WTC11 (cell line): ENCODE results near the gene KPNB1. TPM values are rescaled to one million over a fixed set of nuclear protein-coding genes. Genes with fewer than 3 reads are reported as not detected.

Experiments
- ATAC-seq: fragments of 200-7000 bp; cut with Tn5 transposase; 2 replicates; pipeline ENCODE4 v1.10.0; 2021; ENCODE audit warnings: mild to moderate bottlenecking, moderate library complexity
- CTCF ChIA-PET: fragments of 300-600 bp; sonication (Branson Sonifier 250); formaldehyde crosslinking; loops from one replicate; lab custom pipeline; 2021; ENCODE audit warnings: antibody characterized with exemption; lab: Charles Lee
- POLR2A ChIA-PET: fragments of 350-600 bp; sonication (Branson Sonifier 250); formaldehyde crosslinking; loops from one replicate; lab custom pipeline; 2021; ENCODE audit warnings: antibody characterized with exemption; lab: Charles Lee
- DNase-seq: peaks from one replicate; pipeline ENCODE4 v3.0.0; 2021; ENCODE audit warnings: low spot score
- H3K27ac Mint-ChIP-seq: 2 replicates; pipeline ENCODE4 v1.8.0; 2021; ENCODE audit warnings: mixed read lengths
- H3K27me3 Mint-ChIP-seq: 2 replicates; pipeline ENCODE4 v1.8.0; 2021; ENCODE audit warnings: low read depth, mild to moderate bottlenecking, moderate library complexity, mixed read lengths
- H3K36me3 Mint-ChIP-seq: 2 replicates; pipeline ENCODE4 v1.8.0; 2021; ENCODE audit warnings: mixed read lengths
- H3K4me1 Mint-ChIP-seq: 2 replicates; pipeline ENCODE4 v1.8.0; 2022; ENCODE audit warnings: mixed read lengths
- H3K4me3 Mint-ChIP-seq: 2 replicates; pipeline ENCODE4 v1.8.0; 2021; ENCODE audit warnings: mild to moderate bottlenecking, moderate library complexity, mixed read lengths
- H3K9me3 Mint-ChIP-seq: 2 replicates; pipeline ENCODE4 v1.8.0; 2021; ENCODE audit warnings: mixed read lengths
- CTCF ChIP-seq: fragments of 200-600 bp; IDR thresholded peaks from 2 replicates; pipeline ENCODE4 v1.8.0; 2022; ENCODE audit warnings: antibody characterized with exemption
- EMX1 ChIP-seq: fragments of 250-450 bp; sonication (Bioruptor Pico); IDR thresholded peaks from 2 replicates; pipeline ENCODE4 v1.8.0; 2021; ENCODE audit warnings: mild to moderate bottlenecking
- GABPB1 ChIP-seq: sonication (generic); formaldehyde crosslinking; IDR thresholded peaks from 2 replicates; pipeline ENCODE4 v1.8.1; 2023; ENCODE audit warnings: mild to moderate bottlenecking, missing genetic modification reagents
- JUN ChIP-seq: sonication (generic); formaldehyde crosslinking; IDR thresholded peaks from 2 replicates; pipeline ENCODE4 v1.8.0; 2023; ENCODE audit warnings: mild to moderate bottlenecking, missing genetic modification reagents
- MAX ChIP-seq: sonication (generic); formaldehyde crosslinking; IDR thresholded peaks from 2 replicates; pipeline ENCODE4 v1.8.0; 2022; ENCODE audit warnings: mild to moderate bottlenecking, missing genetic modification reagents
- NFE2L1 ChIP-seq: sonication (generic); formaldehyde crosslinking; IDR thresholded peaks from 2 replicates; pipeline ENCODE4 v1.8.1; 2023; ENCODE audit warnings: missing genetic modification reagents
- NR1H2 ChIP-seq: sonication (generic); formaldehyde crosslinking; IDR thresholded peaks from 2 replicates; pipeline ENCODE4 v1.9.0; 2021; ENCODE audit warnings: mild to moderate bottlenecking, moderate library complexity, missing genetic modification reagents
- NR3C1 ChIP-seq: sonication (generic); formaldehyde crosslinking; conservative IDR thresholded peaks from 2 replicates; pipeline ENCODE4 v1.8.1; 2023; ENCODE audit warnings: low read depth, mild to moderate bottlenecking, missing genetic modification reagents
- OVOL2 ChIP-seq: fragments of 250-450 bp; sonication (Bioruptor Pico); IDR thresholded peaks from 2 replicates; pipeline ENCODE4 v1.9.0; 2021; ENCODE audit warnings: mild to moderate bottlenecking, borderline replicate concordance
- STAT6 ChIP-seq: sonication (generic); formaldehyde crosslinking; conservative IDR thresholded peaks from 2 replicates; pipeline ENCODE4 v1.8.1; 2023; ENCODE audit warnings: mild to moderate bottlenecking, low read depth, missing genetic modification reagents, moderate library complexity
- ZMAT4 ChIP-seq: fragments of 250-450 bp; sonication (Bioruptor Pico); IDR thresholded peaks from 2 replicates; pipeline ENCODE4 v1.9.0; 2021; ENCODE audit warnings: mild to moderate bottlenecking
- ZNF138 ChIP-seq: sonication (generic); formaldehyde crosslinking; conservative IDR thresholded peaks from 2 replicates; pipeline ENCODE4 v1.8.1; 2022; ENCODE audit warnings: mild to moderate bottlenecking, moderate library complexity, missing genetic modification reagents
- ZNF232 ChIP-seq: sonication (generic); formaldehyde crosslinking; IDR thresholded peaks from 2 replicates; pipeline ENCODE4 v1.8.0; 2022; ENCODE audit warnings: mild to moderate bottlenecking, missing genetic modification reagents
- total RNA-seq: library from RNA; stranded (reverse); gene quantifications from 3 replicates; pipeline ENCODE4 v1.2.3, GENCODE V29; 2021

KPNB1 gene
- total RNA-seq, 1 experiment from 2014 or later: 506 TPM

DNA sequence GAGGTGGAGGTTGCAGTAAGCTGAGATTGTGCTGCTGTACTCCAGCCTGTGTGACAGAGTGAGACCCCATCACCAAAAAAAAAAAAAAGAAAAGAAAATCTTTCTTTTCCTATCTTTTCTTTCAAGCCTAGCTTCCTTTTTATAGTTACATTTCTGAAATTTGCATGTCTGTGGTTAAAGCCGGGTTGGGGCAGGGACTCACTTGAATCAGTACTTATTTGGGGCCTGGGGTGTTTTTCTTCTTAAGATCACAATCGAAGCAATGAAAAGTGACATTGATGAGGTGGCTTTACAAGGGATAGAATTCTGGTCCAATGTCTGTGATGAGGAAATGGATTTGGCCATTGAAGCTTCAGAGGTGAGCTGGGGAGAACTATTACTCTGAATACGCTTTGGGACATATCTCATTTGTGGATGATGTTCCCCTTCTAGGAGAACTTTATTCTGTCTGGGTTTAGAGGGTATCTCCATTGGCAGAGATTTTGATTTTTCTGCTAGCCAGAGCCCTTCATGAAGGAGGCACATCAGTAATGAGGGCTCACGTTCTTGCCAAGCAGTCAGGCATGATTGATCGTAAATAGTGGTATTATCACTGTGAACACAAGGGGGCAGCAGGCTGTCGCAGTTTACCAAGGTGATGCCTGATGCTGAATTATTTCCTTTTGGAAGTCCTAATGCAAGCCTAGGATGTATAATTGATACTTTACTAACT, 14.3 kb downstream of the KPNB1 start:
- CTCF ChIA-PET: interaction anchor here (0.6 to 2.2 kb wide), 14 partner anchors 10 to 262 kb away, joined by 3 to 17 read pairs (median 4); partner anchors contain the start of gene KPNB1
- Mint-ChIP-seq H3K27me3 (no peaks in the 10 kb centered on the region), H3K27ac (peak overlapping the region; percentile 95)

DNA sequence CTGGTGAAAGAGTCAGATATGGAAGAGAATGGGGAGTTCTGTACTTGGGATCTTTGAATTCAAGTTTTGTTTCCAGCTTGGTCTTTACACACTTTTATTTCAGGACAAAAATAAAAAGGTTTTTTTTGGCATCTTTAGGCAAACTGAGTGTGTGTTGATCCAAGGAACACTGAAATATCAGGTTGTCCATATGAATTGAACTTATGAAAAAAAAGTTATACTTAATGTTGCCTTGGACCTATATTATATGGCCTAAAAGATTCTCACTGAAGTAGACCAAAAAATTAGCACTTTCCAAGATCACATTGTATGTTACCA, 14.9 kb downstream of the KPNB1 start:
- peaks cover 83% of the 10 kb centered on the region for H3K36me3 Mint-ChIP-seq
- DNase-seq (no peak), ATAC-seq (no peak)
- POLR2A ChIA-PET: interaction anchor here (2.8 kb wide), 1 partner anchor 15 kb away, joined by 10 read pairs; the partner anchor contains the start of gene KPNB1
- peaks cover 15% of the 10 kb centered on the region for H3K4me1 Mint-ChIP-seq
- no peaks in the 10 kb centered on the region for H3K9me3 Mint-ChIP-seq
- no peaks in the 10 kb centered on the region for H3K27me3 Mint-ChIP-seq
- TF ChIP-seq ZNF138 (CRISPR knock-in tag): no peak
- TF ChIP-seq JUN (CRISPR knock-in tag): no peak
- no peak for TF ChIP-seq EMX1 (CRISPR knock-in tag)
- no peak for TF ChIP-seq ZNF232 (CRISPR knock-in tag)
- no peak for TF ChIP-seq STAT6
- no peak for TF ChIP-seq NR3C1
- TF ChIP-seq MAX (CRISPR knock-in tag): no peak
- no peak for TF ChIP-seq NFE2L1
- no peak overlapping the region; the same call in 1 of the 2 replicates for H3K4me3 Mint-ChIP-seq
- CTCF ChIA-PET: interaction anchor here (0.6 to 2.2 kb wide), 10 partner anchors 10 to 263 kb away, joined by 3 to 17 read pairs (median 4); partner anchors contain the start of gene KPNB1
- peak overlapping the region; percentile 95 for H3K27ac Mint-ChIP-seq

More for the DNA sequence above, 14.3 kb downstream of the KPNB1 start:
- H3K9me3 Mint-ChIP-seq: no peaks in the 10 kb centered on the region
- TF ChIP-seq CTCF (peak; percentile 75; the same call in 1 of the 2 replicates), NR1H2 (no peak)
- peaks cover 15% of the 10 kb centered on the region for H3K4me1 Mint-ChIP-seq
- ATAC-seq: peak; percentile 85
- peaks cover 78% of the 10 kb centered on the region for H3K36me3 Mint-ChIP-seq
- POLR2A ChIA-PET: interaction anchor here (0.6 to 2.8 kb wide), 6 partner anchors 12 to 69 kb away, joined by 3 to 10 read pairs (median 4); partner anchors contain the start of genes KPNB1 and TBX21
- DNase-seq: peak; percentile 62
- H3K4me3 Mint-ChIP-seq: no peak overlapping the region; the same call in 1 of the 2 replicates

DNA sequence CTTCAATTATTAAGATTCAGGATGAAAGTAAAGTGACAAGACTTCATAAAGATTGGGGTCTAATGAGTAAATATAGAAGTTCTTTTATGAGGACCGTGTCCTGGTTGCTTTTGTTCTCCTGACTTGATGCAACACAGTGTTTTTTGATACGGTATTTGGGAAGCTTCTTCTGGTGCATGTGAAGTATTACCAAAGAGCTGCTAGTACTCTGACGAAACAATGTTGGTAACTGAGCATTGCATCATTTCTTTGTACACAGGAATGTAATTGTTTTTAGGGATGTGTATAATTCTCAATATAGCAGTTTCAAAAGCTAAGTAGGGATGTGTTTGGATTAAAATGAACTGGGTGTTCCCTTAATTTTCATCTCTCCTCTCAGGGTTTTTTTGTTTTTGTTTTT, 15.9 kb downstream of the KPNB1 start:
- ATAC-seq: no peak

More for the DNA sequence above, 15.9 kb downstream of the KPNB1 start:
- Mint-ChIP-seq H3K27ac (no peak overlapping the region), H3K27me3 (no peaks in the 10 kb centered on the region), H3K36me3 (peaks cover 86% of the 10 kb centered on the region), H3K9me3 (no peaks in the 10 kb centered on the region), H3K4me1 (peaks cover 15% of the 10 kb centered on the region), H3K4me3 (no peak overlapping the region)
- ChIA-PET CTCF (interaction anchor here (0.6 to 1.3 kb wide), 3 partner anchors 34 to 131 kb away, joined by 3 read pairs; no protein-coding TSS in a partner anchor), POLR2A (interaction anchor here (2.8 kb wide), 1 partner anchor 16 kb away, joined by 10 read pairs; the partner anchor contains the start of gene KPNB1)
- TF ChIP-seq ZMAT4 (no peak), GABPB1 (peak; percentile 61; the same call in 1 of the 2 replicates), OVOL2 (CRISPR knock-in tag) (no peak), MAX (CRISPR knock-in tag) (no peak), NFE2L1 (no peak)
- no peak for DNase-seq
